HCT116 (cell line): ENCODE data around the gene BTBD18. TPM values are rescaled to one million over a fixed set of nuclear protein-coding genes. Genes with fewer than 3 reads are reported as not detected.

ENCODE experiments used
- ATAC-seq: fragments of 200-7000 bp; cut with Tn5 transposase; 2 replicates; pipeline ENCODE4 v1.9.1; 2020; ENCODE audit warnings: mild to moderate bottlenecking, moderate library complexity
- BruUV-seq: library from RNA; stranded (reverse); fragments of 400-500 nt; replicated peaks from 2 replicates; lab custom pipeline; 2021; lab: Mats Ljungman, UMichigan
- CTCF ChIA-PET: fragments of 300-600 bp; sonication (Branson Sonifier 250); formaldehyde crosslinking; loops from one replicate; lab custom pipeline; 2021; ENCODE audit warnings: antibody characterized with exemption; lab: Charles Lee
- POLR2A ChIA-PET: fragments of 300-600, 350-600 bp; sonication (Branson Sonifier 250); formaldehyde crosslinking; loops from one replicate; lab custom pipeline; 2021; ENCODE audit warnings: antibody characterized with exemption; lab: Charles Lee
- RAD21 ChIA-PET, 2 experiments: fragments of 300-600 bp; sonication (Branson Sonifier 250); formaldehyde crosslinking; loops; one replicate each; lab custom pipeline; 2023; ENCODE audit warnings: low total read pairs in 2 of 2; ENCODE audit not compliant: uncharacterized antibody in 2 of 2, unreplicated experiment in 2 of 2, low non-redundant PET in 1 of 2; lab: Charles Lee
- DNase-seq: peaks from one replicate; pipeline ENCODE4 v3.0.0-alpha.2; 2010; ENCODE audit warnings: low read depth, low spot score
- H2AFZ ChIP-seq: fragments of 200-600 bp; shearing (Covaris generic), sonication (generic); 2 replicates; pipeline ENCODE4 v1.6.1; 2017; ENCODE audit warnings: low read depth, mixed run types, mixed read lengths, antibody characterized with exemption, low read length; ENCODE audit not compliant: poor library complexity, severe bottlenecking
- H3K27ac ChIP-seq: 2 replicates; pipeline ENCODE4 v1.5.1; 2012; ENCODE audit warnings: low read depth, low read length
- H3K27me3 ChIP-seq: fragments of 200-600 bp; sonication (generic); 2 replicates; pipeline ENCODE4 v1.6.1; 2016; ENCODE audit warnings: mixed run types, low read length, mixed read lengths; ENCODE audit not compliant: insufficient read depth
- H3K36me3 ChIP-seq, 2 experiments: fragments of 200-500 bp in 1 of 2; fragments of 200-600 bp in 1 of 2; sonication (Bioruptor generic) in 1 of 2; sonication (generic) in 1 of 2; 2 replicates each; pipeline versions ENCODE4 v1.5.1 to v1.6.1; 2014 to 2016; ENCODE audit warnings: low read length in 2 of 2, inconsistent platforms in 1 of 2, mixed read lengths in 1 of 2, mixed run types in 1 of 2; ENCODE audit not compliant: insufficient read depth in 2 of 2, control insufficient read depth in 1 of 2
- H3K4me1 ChIP-seq, 2 experiments: fragments of 200-600 bp in 1 of 2; sonication (generic) in 1 of 2; 2 replicates each; pipeline versions ENCODE4 v1.5.1 to v1.6.1; 2012 to 2017; ENCODE audit warnings: low read length in 2 of 2, inconsistent platforms in 1 of 2, mild to moderate bottlenecking in 1 of 2, mixed read lengths in 1 of 2, mixed run types in 1 of 2, moderate library complexity in 1 of 2; ENCODE audit not compliant: insufficient read depth in 2 of 2, control insufficient read depth in 1 of 2
- H3K4me2 ChIP-seq: fragments of 200-600 bp; sonication (generic); 2 replicates; pipeline ENCODE4 v1.6.1; 2017; ENCODE audit warnings: mixed run types, low read length, mixed read lengths
- H3K4me3 ChIP-seq, 2 experiments: fragments of 200-600 bp in 1 of 2; sonication (generic) in 1 of 2; replicated peaks in 1 of 2; 2 replicates each; pipeline ENCODE4 v1.5.1; 2011 to 2016; ENCODE audit warnings: low read length in 2 of 2, control low read depth in 1 of 2, low read depth in 1 of 2, mild to moderate bottlenecking in 1 of 2, mixed read lengths in 1 of 2, mixed run types in 1 of 2
- H3K79me2 ChIP-seq: fragments of 200-600 bp; sonication (generic); 2 replicates; pipeline ENCODE4 v1.6.1; 2017; ENCODE audit warnings: mild to moderate bottlenecking, mixed run types, low read length, moderate library complexity, mixed read lengths; ENCODE audit not compliant: insufficient read depth
- H3K9ac ChIP-seq: fragments of 200-600 bp; sonication (generic); 2 replicates; pipeline ENCODE4 v1.6.1; 2016; ENCODE audit warnings: low read length, mixed read lengths
- H3K9me2 ChIP-seq: fragments of 200-600 bp; sonication (generic), shearing (Covaris generic); 2 replicates; pipeline ENCODE4 v1.6.1; 2017; ENCODE audit warnings: mixed run types, mild to moderate bottlenecking, moderate library complexity; ENCODE audit not compliant: insufficient read depth
- H3K9me3 ChIP-seq, 2 experiments: fragments of 200-500 bp in 1 of 2; fragments of 200-600 bp in 1 of 2; sonication (Bioruptor generic) in 1 of 2; sonication (generic) in 1 of 2; 2 replicates each; pipeline ENCODE4 v1.6.1; 2014 to 2017; ENCODE audit warnings: low read length in 2 of 2, mixed read lengths in 2 of 2, inconsistent platforms in 1 of 2, low read depth in 1 of 2, mild to moderate bottlenecking in 1 of 2, mixed run types in 1 of 2, moderate library complexity in 1 of 2; ENCODE audit not compliant: control insufficient read depth in 1 of 2, insufficient read depth in 1 of 2
- H4K20me1 ChIP-seq: fragments of 200-600 bp; sonication (generic), shearing (Covaris generic); 2 replicates; pipeline ENCODE4 v1.6.1; 2017; ENCODE audit warnings: mixed run types, mild to moderate bottlenecking, moderate library complexity; ENCODE audit not compliant: insufficient read depth
- CBX3 ChIP-seq: IDR thresholded peaks from 2 replicates; pipeline ENCODE4 v1.6.1; 2012; ENCODE audit warnings: low read depth
- CEBPB ChIP-seq: IDR thresholded peaks from 2 replicates; pipeline ENCODE4 v1.6.1; 2012; ENCODE audit warnings: low read depth
- EGR1 ChIP-seq: IDR thresholded peaks from 2 replicates; pipeline ENCODE4 v1.6.1; 2012; ENCODE audit warnings: low read depth
- EZH2 ChIP-seq: fragments of 200-600 bp; sonication (generic); IDR thresholded peaks from 2 replicates; pipeline ENCODE4 v1.6.1; 2017; ENCODE audit warnings: antibody characterized with exemption, mixed run types
- JUND ChIP-seq: IDR thresholded peaks from 2 replicates; pipeline ENCODE4 v1.6.1; 2012
- POLR2A ChIP-seq: IDR thresholded peaks from 2 replicates; pipeline ENCODE4 v1.7.0; 2011; ENCODE audit warnings: borderline replicate concordance; ENCODE audit not compliant: insufficient read depth, insufficient read length; ENCODE audit errors: extremely low read depth
- POLR2AphosphoS5 ChIP-seq: IDR thresholded peaks from 2 replicates; pipeline ENCODE4 v1.6.1; 2011; ENCODE audit warnings: mild to moderate bottlenecking, low read depth, low read length, moderate library complexity
- RAD21 ChIP-seq: IDR thresholded peaks from 2 replicates; pipeline ENCODE4 v1.6.1; 2012; ENCODE audit warnings: low read depth, mild to moderate bottlenecking
- SIN3A ChIP-seq: IDR thresholded peaks from 2 replicates; pipeline ENCODE4 v1.6.1; 2012; ENCODE audit warnings: low read depth
- SP1 ChIP-seq: IDR thresholded peaks from 2 replicates; pipeline ENCODE4 v1.6.1; 2012; ENCODE audit warnings: low read depth
- SRF ChIP-seq: IDR thresholded peaks from 2 replicates; pipeline ENCODE4 v1.6.1; 2012; ENCODE audit warnings: low read depth
- TCF7L2 ChIP-seq: IDR thresholded peaks from 2 replicates; pipeline ENCODE4 v1.7.0; 2011; ENCODE audit warnings: borderline replicate concordance, inconsistent platforms; ENCODE audit not compliant: insufficient read depth, insufficient read length; ENCODE audit errors: extremely low read depth
- YY1 ChIP-seq: IDR thresholded peaks from 2 replicates; pipeline ENCODE4 v1.6.1; 2011; ENCODE audit warnings: low read length, low read depth, moderate library complexity, mild to moderate bottlenecking; ENCODE audit not compliant: insufficient replicate concordance; ENCODE audit errors: extremely low read depth
- ZFX ChIP-seq: fragments of 450-650 bp; IDR thresholded peaks from 2 replicates; pipeline ENCODE4 v1.6.1; 2017
- intact Hi-C: fragments of 100-400 bp; cut with micrococcal nuclease; formaldehyde crosslinking; loops from 2 replicates; pipeline ENCODE4 v1.10.0; 2022
- total RNA-seq: library from RNA; stranded (reverse); gene quantifications from one replicate; pipeline ENCODE4 v1.2.1, GENCODE V29; 2021; ENCODE audit not compliant: unreplicated experiment
- TF ChIP-seq, protein P1 (sequence below): IDR thresholded peaks from 2 replicates; pipeline ENCODE4 v1.6.1; 2012
- TF ChIP-seq, protein P2 (sequence below): IDR thresholded peaks from 2 replicates; pipeline ENCODE4 v1.6.1; 2012; ENCODE audit warnings: low read depth
- TF ChIP-seq, protein P3 (sequence below), 3 experiments: fragments of 200-600 bp in 1 of 3; sonication (generic) in 1 of 3; IDR thresholded peaks in 2 of 3; conservative IDR thresholded peaks in 1 of 3; 2 replicates each; pipeline ENCODE4 v1.5.1; 2012 to 2017; ENCODE audit warnings: low read depth in 2 of 3, low read length in 2 of 3, antibody characterized with exemption in 1 of 3, borderline replicate concordance in 1 of 3, control low read depth in 1 of 3, mild to moderate bottlenecking in 1 of 3, mixed read lengths in 1 of 3, mixed run types in 1 of 3, moderate library complexity in 1 of 3; ENCODE audit not compliant: insufficient read depth in 1 of 3
- TF ChIP-seq, protein P4 (sequence below): IDR thresholded peaks from 2 replicates; pipeline ENCODE4 v1.6.1; 2012

Gene BTBD18
- total RNA-seq, 1 experiment from 2014 or later = not detected

DNA sequence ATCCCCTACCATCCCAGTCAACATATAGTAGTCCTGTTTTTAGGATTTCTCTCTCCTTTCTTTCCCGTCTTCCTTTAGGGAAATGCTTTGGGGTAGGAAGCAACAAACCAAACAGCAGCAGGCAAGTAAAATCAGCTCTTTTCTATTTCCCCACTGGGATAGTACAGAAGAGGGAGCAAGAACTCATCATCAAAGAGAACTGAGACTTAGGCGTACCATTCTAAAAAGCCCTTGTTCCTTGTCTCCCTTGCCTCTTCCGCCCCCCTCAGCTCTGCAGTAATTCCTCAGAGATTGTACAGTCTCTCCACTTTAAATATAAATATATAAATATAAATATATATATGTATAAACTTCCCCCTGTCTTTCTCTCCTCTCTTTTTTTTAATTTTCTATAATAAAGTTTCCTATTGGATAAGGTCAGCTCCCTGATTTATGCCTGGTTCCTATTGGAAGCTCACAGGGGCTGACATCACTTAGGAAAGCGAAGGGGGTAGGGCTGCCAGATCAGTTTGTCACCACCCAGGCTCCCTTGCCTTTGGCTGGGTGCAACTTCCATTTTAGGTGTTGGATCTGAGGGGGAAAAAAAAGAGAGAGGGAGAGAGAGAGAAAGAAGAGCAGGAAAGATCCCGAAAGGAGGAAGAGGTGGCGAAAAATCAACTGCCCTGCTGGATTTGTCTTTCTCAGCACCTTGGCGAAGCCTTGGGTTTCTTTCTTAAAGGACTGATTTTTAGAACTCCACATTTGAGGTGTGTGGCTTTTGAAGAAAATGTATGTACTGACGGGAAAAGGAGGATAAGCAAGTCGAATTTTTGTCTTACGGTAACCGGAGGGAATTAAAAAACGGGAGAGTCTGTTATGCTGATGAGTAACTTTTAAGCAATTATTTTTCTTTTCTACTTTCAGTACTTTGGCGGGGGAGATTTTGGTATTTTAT is 9.9 kb upstream of the BTBD18 start, which contains the start of gene CTNND1:
CTNND1 (plus strand) TSS at position 502 of the 934 bp plus-strand sequence. CDS start 29,677 bp downstream, outside the sequence.
- ChIA-PET CTCF (interaction anchor here (1.5 to 7.4 kb wide), 4 partner anchors 10 to 38 kb away, joined by 3 to 47 read pairs (median 12); partner anchors contain the start of gene BTBD18), RAD21 (interaction anchor here (0.9 to 1.8 kb wide), 6 partner anchors 10 to 39 kb away, joined by 3 to 7 read pairs (median 3); partner anchors contain the start of gene BTBD18 (in 1 of the 2)), POLR2A (interaction anchor here (0.5 to 4.9 kb wide), 14 partner anchors 10 to 49 kb away, joined by 3 to 31 read pairs (median 5); partner anchors contain the start of genes BTBD18, MED19, SELENOH and TMX2)
- peaks cover 15 to 28% of the 10 kb centered on the region in 2 experiments; a peak in 3 of 4 replicates for H3K4me1 ChIP-seq
- H3K4me2 ChIP-seq = peak within 1 kb of the TSS; percentile 66
- H4K20me1 ChIP-seq = no peaks in the 10 kb centered on the region
- peak within 1 kb of the TSS; percentile 92 for H3K9ac ChIP-seq
- no TSS peak for BruUV-seq
- no peaks in the 10 kb centered on the region; a peak in 1 of 4 replicates for H3K36me3 ChIP-seq
- intact Hi-C loops = loop anchor here (1.0 to 2.0 kb wide), 2 partner anchors 17 to 38 kb away; no protein-coding TSS in a partner anchor
- H3K9me3 ChIP-seq = no peaks in the 10 kb centered on the region
- ATAC-seq (peak; percentile 97), DNase-seq (peak; percentile 95)
- H3K4me3 ChIP-seq = peak within 1 kb of the TSS; percentile 81 to 93
- H3K79me2 ChIP-seq = peaks cover 49% of the 10 kb centered on the region
- no peaks in the 10 kb centered on the region for H3K9me2 ChIP-seq
- no peaks in the 10 kb centered on the region for H3K27me3 ChIP-seq
- peak within 1 kb of the TSS; percentile 83 for H3K27ac ChIP-seq
- H2AFZ ChIP-seq = no peak within 1 kb of the TSS
- TF ChIP-seq JUND (no peak), CBX3 (no peak), EGR1 (no peak), POLR2AphosphoS5 (peak; percentile 93), TCF7L2 (peak; percentile 13), POLR2A (peak; percentile 78), SRF (peak; percentile 94), CEBPB (no peak), SP1 (peak; percentile 94), YY1 (peak; percentile 87), EZH2 (no peak), ZFX (no peak), SIN3A (peak; percentile 41; the same call in 1 of the 2 replicates), RAD21 (peak; percentile 15)
- TF ChIP-seq, protein P1, sequence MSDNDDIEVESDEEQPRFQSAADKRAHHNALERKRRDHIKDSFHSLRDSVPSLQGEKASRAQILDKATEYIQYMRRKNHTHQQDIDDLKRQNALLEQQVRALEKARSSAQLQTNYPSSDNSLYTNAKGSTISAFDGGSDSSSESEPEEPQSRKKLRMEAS = no peak; the same call in 1 of the 2 replicates
- TF ChIP-seq, protein P2, sequence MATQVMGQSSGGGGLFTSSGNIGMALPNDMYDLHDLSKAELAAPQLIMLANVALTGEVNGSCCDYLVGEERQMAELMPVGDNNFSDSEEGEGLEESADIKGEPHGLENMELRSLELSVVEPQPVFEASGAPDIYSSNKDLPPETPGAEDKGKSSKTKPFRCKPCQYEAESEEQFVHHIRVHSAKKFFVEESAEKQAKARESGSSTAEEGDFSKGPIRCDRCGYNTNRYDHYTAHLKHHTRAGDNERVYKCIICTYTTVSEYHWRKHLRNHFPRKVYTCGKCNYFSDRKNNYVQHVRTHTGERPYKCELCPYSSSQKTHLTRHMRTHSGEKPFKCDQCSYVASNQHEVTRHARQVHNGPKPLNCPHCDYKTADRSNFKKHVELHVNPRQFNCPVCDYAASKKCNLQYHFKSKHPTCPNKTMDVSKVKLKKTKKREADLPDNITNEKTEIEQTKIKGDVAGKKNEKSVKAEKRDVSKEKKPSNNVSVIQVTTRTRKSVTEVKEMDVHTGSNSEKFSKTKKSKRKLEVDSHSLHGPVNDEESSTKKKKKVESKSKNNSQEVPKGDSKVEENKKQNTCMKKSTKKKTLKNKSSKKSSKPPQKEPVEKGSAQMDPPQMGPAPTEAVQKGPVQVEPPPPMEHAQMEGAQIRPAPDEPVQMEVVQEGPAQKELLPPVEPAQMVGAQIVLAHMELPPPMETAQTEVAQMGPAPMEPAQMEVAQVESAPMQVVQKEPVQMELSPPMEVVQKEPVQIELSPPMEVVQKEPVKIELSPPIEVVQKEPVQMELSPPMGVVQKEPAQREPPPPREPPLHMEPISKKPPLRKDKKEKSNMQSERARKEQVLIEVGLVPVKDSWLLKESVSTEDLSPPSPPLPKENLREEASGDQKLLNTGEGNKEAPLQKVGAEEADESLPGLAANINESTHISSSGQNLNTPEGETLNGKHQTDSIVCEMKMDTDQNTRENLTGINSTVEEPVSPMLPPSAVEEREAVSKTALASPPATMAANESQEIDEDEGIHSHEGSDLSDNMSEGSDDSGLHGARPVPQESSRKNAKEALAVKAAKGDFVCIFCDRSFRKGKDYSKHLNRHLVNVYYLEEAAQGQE = no peak
- TF ChIP-seq, protein P3, sequence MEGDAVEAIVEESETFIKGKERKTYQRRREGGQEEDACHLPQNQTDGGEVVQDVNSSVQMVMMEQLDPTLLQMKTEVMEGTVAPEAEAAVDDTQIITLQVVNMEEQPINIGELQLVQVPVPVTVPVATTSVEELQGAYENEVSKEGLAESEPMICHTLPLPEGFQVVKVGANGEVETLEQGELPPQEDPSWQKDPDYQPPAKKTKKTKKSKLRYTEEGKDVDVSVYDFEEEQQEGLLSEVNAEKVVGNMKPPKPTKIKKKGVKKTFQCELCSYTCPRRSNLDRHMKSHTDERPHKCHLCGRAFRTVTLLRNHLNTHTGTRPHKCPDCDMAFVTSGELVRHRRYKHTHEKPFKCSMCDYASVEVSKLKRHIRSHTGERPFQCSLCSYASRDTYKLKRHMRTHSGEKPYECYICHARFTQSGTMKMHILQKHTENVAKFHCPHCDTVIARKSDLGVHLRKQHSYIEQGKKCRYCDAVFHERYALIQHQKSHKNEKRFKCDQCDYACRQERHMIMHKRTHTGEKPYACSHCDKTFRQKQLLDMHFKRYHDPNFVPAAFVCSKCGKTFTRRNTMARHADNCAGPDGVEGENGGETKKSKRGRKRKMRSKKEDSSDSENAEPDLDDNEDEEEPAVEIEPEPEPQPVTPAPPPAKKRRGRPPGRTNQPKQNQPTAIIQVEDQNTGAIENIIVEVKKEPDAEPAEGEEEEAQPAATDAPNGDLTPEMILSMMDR (IDR thresholded peaks at IDR 0.05 in 2 of 3, conservative IDR thresholded peaks at IDR 0.05 in 1 of 3; ENCODE audit: borderline replicate concordance in 1 of 3, insufficient read depth in 1 of 3, low read depth in 2 of 3, low read length in 2 of 3) = 0 out of 6 replicates have a peak, but pooled peaks of 1 of the 3 experiments have one; percentile 3
- TF ChIP-seq, protein P4, sequence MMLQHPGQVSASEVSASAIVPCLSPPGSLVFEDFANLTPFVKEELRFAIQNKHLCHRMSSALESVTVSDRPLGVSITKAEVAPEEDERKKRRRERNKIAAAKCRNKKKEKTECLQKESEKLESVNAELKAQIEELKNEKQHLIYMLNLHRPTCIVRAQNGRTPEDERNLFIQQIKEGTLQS = no peak
